ENCODE measurements around the gene HOXC4.

DNA sequence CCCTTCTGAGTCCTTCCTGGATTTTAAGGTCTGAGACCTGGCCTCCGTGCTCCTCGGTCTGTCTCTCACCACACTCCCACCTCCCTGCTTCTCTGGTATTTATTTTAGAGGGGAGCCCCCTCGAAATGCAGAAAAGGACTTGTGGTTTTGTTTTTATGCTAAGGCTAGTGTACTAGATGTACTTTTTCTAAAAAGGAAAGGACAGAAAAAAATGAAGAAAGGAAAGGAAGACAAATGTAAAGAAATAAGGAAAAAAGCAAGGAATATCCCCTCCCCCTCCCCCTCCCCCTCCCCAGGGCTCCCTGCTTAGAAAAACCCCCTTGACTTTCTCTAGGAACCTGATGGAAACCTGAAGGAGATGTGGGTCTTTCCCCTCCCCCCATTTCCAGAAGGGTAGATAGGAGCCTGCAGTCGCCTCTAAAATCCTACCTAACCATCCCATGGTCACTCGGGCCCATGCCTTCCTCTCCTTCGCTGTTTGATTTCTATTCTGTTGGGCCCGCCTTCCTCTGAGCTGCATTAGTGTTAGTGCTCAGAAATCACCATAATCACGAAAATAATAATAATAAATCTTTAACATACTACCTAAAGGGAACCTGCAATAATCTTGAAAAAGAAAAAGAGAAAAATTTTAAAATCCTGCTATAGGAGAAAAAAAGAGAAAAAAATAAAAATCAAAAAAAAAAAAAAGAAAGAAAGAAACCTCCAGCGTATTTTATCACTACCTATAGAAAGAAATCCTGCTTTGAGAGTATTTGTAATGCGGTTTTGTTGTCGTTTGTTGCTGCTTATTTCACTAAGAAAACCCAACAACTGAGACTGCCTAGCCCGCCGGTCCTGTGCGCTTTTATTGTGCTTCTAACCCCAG, 41.7 kb upstream of the HOXC4 start:
- TF ChIP-seq CHD4 (IDR thresholded peaks at IDR 0.05) (no peak), ZBTB40 (IDR thresholded peaks at IDR 0.05; ENCODE audit: borderline replicate concordance) (no peak)

Measured in GM12878 (cell line).